Hepatocyte (in vitro differentiated cells): ENCODE results near the gene ARHGEF25.

Experiments
- EZH2 ChIP-seq: fragments of 200-600 bp; sonication (generic); IDR thresholded peaks from 2 replicates; pipeline ENCODE4 v1.6.1; 2016; ENCODE audit warnings: antibody characterized with exemption, mild to moderate bottlenecking, borderline replicate concordance
- EZH2phosphoT487 ChIP-seq: fragments of 200-600 bp; sonication (generic); IDR thresholded peaks from one replicate; pipeline ENCODE4 v1.6.1; 2018; ENCODE audit warnings: antibody characterized with exemption, mild to moderate bottlenecking, low read depth, moderate library complexity; ENCODE audit not compliant: unreplicated experiment, severe bottlenecking
- TF ChIP-seq, protein P1 (sequence below): fragments of 200-600 bp; sonication (generic); IDR thresholded peaks from 2 replicates; pipeline ENCODE4 v1.5.1; 2016; ENCODE audit warnings: antibody characterized with exemption, mild to moderate bottlenecking; ENCODE audit not compliant: poor library complexity

DNA sequence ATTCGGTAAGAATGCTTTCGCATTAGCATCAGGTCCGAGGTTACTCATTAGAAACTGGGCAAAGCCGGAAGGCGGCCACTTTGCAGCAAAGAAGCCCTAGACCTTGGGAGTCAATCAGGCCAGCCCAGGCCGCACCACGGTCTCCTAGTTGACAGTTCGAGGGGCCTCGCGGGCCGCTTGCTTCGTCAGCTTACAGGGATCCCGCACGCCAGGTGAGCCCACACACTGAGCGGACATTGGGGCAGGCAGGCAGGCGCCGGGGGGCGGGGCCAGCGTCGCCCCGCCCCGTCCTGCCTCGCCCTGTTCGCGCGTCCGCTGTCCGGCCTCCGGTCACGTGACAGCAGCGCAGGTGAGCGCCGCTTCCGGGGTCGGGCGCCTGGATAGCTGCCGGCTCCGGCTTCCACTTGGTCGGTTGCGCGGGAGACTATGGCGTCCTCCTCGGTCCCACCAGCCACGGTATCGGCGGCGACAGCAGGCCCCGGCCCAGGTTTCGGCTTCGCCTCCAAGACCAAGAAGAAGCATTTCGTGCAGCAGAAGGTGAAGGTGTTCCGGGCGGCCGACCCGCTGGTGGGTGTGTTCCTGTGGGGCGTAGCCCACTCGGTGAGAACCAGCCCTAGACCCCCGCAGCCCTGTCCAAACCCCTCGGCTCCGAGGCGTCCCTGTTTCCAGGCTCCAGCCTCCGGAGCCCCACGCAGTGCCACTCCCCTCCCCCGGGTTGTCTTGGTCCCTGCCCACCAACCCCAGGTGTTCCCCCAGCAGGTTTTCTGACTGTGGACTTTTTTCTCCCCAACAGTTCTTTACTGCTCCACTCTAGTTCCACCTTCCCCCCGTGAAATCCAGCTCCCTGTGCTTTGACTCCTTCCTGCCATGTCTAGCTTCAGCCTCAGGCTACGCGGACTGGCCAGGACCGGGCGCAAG is 20.1 kb upstream of the ARHGEF25 start, which contains the start of gene PIP4K2C:
- TF ChIP-seq, protein P1, sequence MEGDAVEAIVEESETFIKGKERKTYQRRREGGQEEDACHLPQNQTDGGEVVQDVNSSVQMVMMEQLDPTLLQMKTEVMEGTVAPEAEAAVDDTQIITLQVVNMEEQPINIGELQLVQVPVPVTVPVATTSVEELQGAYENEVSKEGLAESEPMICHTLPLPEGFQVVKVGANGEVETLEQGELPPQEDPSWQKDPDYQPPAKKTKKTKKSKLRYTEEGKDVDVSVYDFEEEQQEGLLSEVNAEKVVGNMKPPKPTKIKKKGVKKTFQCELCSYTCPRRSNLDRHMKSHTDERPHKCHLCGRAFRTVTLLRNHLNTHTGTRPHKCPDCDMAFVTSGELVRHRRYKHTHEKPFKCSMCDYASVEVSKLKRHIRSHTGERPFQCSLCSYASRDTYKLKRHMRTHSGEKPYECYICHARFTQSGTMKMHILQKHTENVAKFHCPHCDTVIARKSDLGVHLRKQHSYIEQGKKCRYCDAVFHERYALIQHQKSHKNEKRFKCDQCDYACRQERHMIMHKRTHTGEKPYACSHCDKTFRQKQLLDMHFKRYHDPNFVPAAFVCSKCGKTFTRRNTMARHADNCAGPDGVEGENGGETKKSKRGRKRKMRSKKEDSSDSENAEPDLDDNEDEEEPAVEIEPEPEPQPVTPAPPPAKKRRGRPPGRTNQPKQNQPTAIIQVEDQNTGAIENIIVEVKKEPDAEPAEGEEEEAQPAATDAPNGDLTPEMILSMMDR = no peak
- no peak for TF ChIP-seq EZH2
- TF ChIP-seq EZH2phosphoT487 = no peak
